Prostate gland (tissue), 2 donors: ENCODE data around the gene GCNA.

Source experiments
- POLR2AphosphoS5 ChIP-seq: sonication (generic); formaldehyde crosslinking; IDR thresholded peaks from one replicate; pipeline ENCODE4 v1.6.1; 2017; ENCODE audit warnings: antibody characterized with exemption
- TF ChIP-seq, protein P1 (sequence below), 4 experiments: fragments of 200-600 bp in 2 of 4; fragments of 450-650 bp in 2 of 4; sonication (generic) in 2 of 4; IDR thresholded peaks; 1 replicate in 3 of 4; 2 replicates in 1 of 4; pipeline ENCODE4 v1.5.1; 2016 to 2019; ENCODE audit warnings: antibody characterized with exemption in 4 of 4, mild to moderate bottlenecking in 2 of 4, moderate library complexity in 2 of 4

- TF ChIP-seq, protein P1, sequence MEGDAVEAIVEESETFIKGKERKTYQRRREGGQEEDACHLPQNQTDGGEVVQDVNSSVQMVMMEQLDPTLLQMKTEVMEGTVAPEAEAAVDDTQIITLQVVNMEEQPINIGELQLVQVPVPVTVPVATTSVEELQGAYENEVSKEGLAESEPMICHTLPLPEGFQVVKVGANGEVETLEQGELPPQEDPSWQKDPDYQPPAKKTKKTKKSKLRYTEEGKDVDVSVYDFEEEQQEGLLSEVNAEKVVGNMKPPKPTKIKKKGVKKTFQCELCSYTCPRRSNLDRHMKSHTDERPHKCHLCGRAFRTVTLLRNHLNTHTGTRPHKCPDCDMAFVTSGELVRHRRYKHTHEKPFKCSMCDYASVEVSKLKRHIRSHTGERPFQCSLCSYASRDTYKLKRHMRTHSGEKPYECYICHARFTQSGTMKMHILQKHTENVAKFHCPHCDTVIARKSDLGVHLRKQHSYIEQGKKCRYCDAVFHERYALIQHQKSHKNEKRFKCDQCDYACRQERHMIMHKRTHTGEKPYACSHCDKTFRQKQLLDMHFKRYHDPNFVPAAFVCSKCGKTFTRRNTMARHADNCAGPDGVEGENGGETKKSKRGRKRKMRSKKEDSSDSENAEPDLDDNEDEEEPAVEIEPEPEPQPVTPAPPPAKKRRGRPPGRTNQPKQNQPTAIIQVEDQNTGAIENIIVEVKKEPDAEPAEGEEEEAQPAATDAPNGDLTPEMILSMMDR (IDR thresholded peaks at IDR 0.05) = no peak
- TF ChIP-seq POLR2AphosphoS5 = no peak
Measured at GRCh38 chrX:71543316-71543715, 34.9 kb upstream of the GCNA start.
